Lower lobe of right lung (tissue), 2 donors: Measurements from ENCODE around the gene CEP20. TPM values are rescaled to one million over a fixed set of nuclear protein-coding genes. Genes with fewer than 3 reads are reported as not detected.

Experiments used
- ATAC-seq, 2 donors: fragments of 200-7000 bp; cut with Tn5 transposase; one replicate each; pipeline ENCODE4 v1.9.1; 2020 to 2022; ENCODE audit warnings: mild to moderate bottlenecking in 2 of 2, moderate library complexity in 2 of 2
- DNase-seq: peaks from one replicate; pipeline ENCODE4 v3.0.0-alpha.2; 2020
- H3K27ac ChIP-seq: fragments of 200-600 bp; one replicate; pipeline ENCODE4 v1.8.0; 2022
- H3K27me3 ChIP-seq: fragments of 200-600 bp; one replicate; pipeline ENCODE4 v1.8.0; 2022; ENCODE audit warnings: low read depth
- H3K36me3 ChIP-seq: fragments of 200-600 bp; one replicate; pipeline ENCODE4 v1.8.0; 2022; ENCODE audit warnings: mild to moderate bottlenecking
- H3K4me1 ChIP-seq: fragments of 200-600 bp; one replicate; pipeline ENCODE4 v1.8.0; 2022
- H3K4me3 ChIP-seq: fragments of 200-600 bp; one replicate; pipeline ENCODE4 v1.8.0; 2022; ENCODE audit warnings: mild to moderate bottlenecking
- H3K9me3 ChIP-seq: fragments of 200-600 bp; one replicate; pipeline ENCODE4 v1.8.0; 2022
- intact Hi-C: fragments of 100-400 bp; cut with DNase I; formaldehyde crosslinking; loops from one replicate; pipeline ENCODE4 v1.11.0; 2022
- total RNA-seq: library from RNA; stranded (reverse); fragmentation: NEBNext Ultra II Directional; extraction: Animal tissue kit (Norgen Biotek cat#: 25700); gene quantifications from one replicate; pipeline ENCODE4 v1.2.1, GENCODE V29; 2021
- TF ChIP-seq, protein P1 (sequence below): fragments of 200-600 bp; IDR thresholded peaks from one replicate; pipeline ENCODE4 v1.8.0; 2022; ENCODE audit warnings: antibody characterized with exemption, mild to moderate bottlenecking
- donor health status: DM: no; HTN: yes; CAD: no; lungs with severe emphysema.

The CEP20 gene
- total RNA-seq, 1 donor from 2014 or later = 24.1 TPM

DNA sequence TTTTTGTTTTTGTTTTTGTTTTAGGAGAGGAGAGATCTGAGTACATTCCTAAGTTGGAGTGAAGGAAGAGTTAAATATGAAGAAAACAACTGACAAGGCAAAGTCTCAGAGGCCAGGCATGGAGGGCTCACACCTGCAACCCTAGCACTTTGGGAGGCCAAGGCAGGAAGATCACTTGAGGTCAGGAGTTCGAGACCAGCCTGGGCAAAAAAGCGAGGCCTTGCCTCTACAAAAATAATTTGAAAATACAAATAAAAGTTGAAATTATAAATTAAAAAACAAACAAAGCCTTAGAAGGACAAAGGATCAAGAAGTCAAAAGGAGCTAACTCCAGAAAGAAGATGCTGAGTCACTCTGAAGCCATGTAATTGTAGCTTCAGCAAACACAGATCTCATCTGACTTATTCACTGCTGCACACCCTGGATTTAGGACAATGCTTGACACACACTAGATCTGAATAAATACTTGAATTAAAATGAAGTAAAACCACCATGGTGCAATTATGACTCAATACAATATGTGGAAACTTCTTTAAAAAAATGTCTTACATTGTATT is 9.1 kb downstream of the CEP20 start:
- DNase-seq (no peak), ATAC-seq (peak in 1 of 2 donors; percentile 39)
- intact Hi-C loops = loop anchor here (10.0 kb wide), 1 partner anchor 245 kb away; no protein-coding TSS in a partner anchor
- Histone ChIP-seq H3K36me3 (peaks cover 74% of the 10 kb centered on the region), H3K27me3 (no peaks in the 10 kb centered on the region), H3K4me3 (no peak overlapping the region), H3K9me3 (no peaks in the 10 kb centered on the region), H3K27ac (no peak overlapping the region), H3K4me1 (peaks cover 8% of the 10 kb centered on the region)
- TF ChIP-seq, protein P1, sequence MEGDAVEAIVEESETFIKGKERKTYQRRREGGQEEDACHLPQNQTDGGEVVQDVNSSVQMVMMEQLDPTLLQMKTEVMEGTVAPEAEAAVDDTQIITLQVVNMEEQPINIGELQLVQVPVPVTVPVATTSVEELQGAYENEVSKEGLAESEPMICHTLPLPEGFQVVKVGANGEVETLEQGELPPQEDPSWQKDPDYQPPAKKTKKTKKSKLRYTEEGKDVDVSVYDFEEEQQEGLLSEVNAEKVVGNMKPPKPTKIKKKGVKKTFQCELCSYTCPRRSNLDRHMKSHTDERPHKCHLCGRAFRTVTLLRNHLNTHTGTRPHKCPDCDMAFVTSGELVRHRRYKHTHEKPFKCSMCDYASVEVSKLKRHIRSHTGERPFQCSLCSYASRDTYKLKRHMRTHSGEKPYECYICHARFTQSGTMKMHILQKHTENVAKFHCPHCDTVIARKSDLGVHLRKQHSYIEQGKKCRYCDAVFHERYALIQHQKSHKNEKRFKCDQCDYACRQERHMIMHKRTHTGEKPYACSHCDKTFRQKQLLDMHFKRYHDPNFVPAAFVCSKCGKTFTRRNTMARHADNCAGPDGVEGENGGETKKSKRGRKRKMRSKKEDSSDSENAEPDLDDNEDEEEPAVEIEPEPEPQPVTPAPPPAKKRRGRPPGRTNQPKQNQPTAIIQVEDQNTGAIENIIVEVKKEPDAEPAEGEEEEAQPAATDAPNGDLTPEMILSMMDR = no peak

DNA sequence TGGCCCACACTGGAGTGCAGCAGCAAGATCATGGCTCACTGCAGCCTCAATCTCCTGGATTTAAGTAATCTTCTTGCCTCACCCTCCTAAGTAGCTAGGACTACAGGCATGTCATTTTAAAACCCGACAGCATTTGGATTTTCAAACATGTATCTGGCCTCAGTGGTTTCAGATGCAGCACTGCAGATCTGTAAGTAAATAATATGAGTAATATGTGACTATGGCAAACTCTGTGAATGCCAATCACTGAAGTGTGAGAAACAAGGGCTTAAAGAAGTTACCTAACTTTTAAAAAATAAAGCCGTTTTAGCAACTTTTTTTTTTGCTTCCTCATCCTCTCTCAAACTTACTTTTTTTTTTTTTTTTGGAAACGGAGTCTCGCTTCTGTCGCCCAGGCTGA is 11.9 kb downstream of the CEP20 start:
- DNase-seq (no peak), ATAC-seq (no peak)
- Histone ChIP-seq H3K27ac (no peak overlapping the region), H3K9me3 (no peaks in the 10 kb centered on the region), H3K4me3 (no peak overlapping the region), H3K4me1 (peaks cover 8% of the 10 kb centered on the region), H3K27me3 (no peaks in the 10 kb centered on the region), H3K36me3 (peaks cover 65% of the 10 kb centered on the region)
- intact Hi-C loops = loop anchor here (10.0 kb wide), 1 partner anchor 248 kb away; no protein-coding TSS in a partner anchor
- TF ChIP-seq, protein P1 = no peak

DNA sequence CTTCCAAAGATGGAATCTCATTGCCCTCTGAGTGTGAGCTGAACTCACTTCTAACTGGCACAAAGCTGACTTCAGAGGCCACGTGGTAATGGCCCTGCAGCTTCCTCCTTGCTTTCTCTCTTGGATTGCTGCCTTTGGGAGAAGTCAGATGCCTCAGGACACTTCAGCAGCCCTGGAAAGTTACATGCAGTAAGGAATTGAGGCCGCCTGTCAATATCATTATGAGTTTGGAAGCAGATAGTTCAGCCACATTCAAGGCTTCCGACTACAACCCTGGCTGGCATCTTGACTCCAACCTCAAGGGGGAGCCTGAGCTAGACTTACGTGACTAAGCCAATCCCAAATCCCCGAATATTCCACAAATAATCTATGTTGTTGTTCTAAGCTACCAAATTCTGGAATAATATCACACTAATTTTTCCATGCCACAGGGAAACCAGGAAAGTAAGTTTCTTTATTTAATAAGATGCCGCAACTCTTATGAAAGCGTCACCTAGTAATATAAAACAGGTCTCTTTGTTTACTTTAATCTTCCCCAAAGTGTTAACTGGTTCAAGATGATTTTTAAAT is 13.6 kb downstream of the CEP20 start:
- Histone ChIP-seq H3K4me3 (no peak overlapping the region), H3K4me1 (peaks cover 8% of the 10 kb centered on the region), H3K27ac (no peak overlapping the region), H3K36me3 (peaks cover 73% of the 10 kb centered on the region), H3K27me3 (no peaks in the 10 kb centered on the region), H3K9me3 (no peaks in the 10 kb centered on the region)
- ATAC-seq = peak; percentile 62 to 78
- no peak for DNase-seq
- TF ChIP-seq, protein P1 = peak; percentile 70
- intact Hi-C loops = loop anchor here (10.0 kb wide), 1 partner anchor 250 kb away; no protein-coding TSS in a partner anchor

DNA sequence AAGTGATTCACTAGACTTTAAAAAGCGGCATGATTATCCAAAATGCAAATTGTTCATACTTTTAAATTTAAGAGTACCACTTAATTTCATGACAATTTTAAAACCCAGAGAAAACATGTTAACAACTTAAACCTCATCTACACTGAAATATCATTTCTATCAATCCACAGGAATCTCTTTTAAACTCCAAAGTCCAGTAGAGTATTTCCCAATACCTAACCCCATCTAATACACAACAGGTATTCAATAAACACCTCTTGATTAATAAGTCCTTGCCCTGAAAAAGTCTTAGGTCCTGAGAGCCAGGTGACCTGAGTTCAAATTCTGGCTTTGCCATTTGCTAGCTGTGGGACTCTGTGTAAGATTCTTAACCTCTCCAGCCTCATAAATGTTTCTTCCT is 14.7 kb downstream of the CEP20 start:
- Histone ChIP-seq H3K4me1 (peaks cover 8% of the 10 kb centered on the region), H3K27me3 (no peaks in the 10 kb centered on the region), H3K27ac (no peak overlapping the region), H3K36me3 (peaks cover 73% of the 10 kb centered on the region), H3K9me3 (no peaks in the 10 kb centered on the region), H3K4me3 (no peak overlapping the region)
- DNase-seq (no peak), ATAC-seq (no peak)
- intact Hi-C loops = loop anchor here (10.0 kb wide), 1 partner anchor 251 kb away; no protein-coding TSS in a partner anchor
- TF ChIP-seq, protein P1 = no peak

DNA sequence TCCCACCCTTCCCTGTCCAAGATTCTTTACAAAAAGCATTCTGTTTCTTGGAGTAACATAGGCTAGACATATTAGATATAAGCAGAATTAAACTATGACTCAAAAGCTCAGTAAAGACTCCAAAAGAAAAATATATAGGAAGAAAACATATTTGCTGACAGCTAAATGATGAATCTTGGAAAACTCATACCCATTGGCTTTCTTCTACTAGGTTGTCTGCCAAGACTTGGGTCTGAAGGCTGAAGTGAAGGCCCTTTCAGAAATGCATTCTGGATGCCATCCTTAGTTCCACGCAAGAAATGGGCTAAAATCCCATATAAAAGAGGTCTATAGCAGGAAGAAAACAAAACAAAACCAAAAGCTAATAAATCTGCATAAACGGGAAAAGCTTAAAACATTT is 15.1 kb downstream of the CEP20 start:
- DNase-seq (no peak), ATAC-seq (no peak)
- TF ChIP-seq, protein P1 = no peak
- H3K27ac ChIP-seq = no peak overlapping the region
- no peak overlapping the region for H3K4me3 ChIP-seq
- intact Hi-C loops = loop anchor here (10.0 kb wide), 1 partner anchor 252 kb away; no protein-coding TSS in a partner anchor
- no peaks in the 10 kb centered on the region for H3K27me3 ChIP-seq
- H3K4me1 ChIP-seq = peaks cover 8% of the 10 kb centered on the region
- H3K36me3 ChIP-seq = peaks cover 72% of the 10 kb centered on the region
- H3K9me3 ChIP-seq = no peaks in the 10 kb centered on the region
